HG02763 (cell line): ENCODE results near the gene RAMP2.
A peak's percentile ranks its signal among the peaks of the same experiment; 100 is the strongest.
"Not testable (repeated sequence)": the region's sequence is repeated elsewhere in the genome, so short reads cannot be mapped to it uniquely, and the experiment has no call there.

ENCODE experiments used
- ATAC-seq: cut with Tn5 transposase; IDR thresholded peaks from one replicate; pipeline ENCODE4 v1.9.1; 2021; ENCODE audit warnings: mild to moderate bottlenecking, moderate library complexity; ENCODE audit not compliant: unreplicated experiment

The RAMP2 gene

DNA sequence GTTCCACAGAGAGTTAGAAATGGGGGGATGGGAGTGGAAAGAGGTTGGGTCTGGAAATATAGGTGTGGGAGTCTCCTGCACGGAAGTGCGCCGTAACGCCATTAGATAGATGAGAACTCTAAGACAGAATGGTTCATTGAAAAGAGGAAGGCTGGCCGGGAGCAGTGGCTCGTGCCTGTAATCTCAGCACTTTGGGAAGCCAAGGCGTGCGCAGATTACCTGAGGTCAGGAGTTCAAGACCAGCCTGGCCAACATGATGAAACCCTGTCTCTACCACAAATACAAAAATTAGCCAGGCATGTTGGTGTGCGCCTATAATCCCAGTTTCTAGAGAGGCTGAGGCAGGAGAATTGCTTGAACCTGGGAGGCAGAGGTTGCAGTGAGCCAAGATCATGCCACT, 7.0 kb downstream of the RAMP2 start:
- not testable (repeated sequence) for ATAC-seq

- ATAC-seq, result not testable (repeated sequence)
These were observed 8.9 kb downstream of the RAMP2 start for GRCh38 chr17:42769964-42770363.

DNA sequence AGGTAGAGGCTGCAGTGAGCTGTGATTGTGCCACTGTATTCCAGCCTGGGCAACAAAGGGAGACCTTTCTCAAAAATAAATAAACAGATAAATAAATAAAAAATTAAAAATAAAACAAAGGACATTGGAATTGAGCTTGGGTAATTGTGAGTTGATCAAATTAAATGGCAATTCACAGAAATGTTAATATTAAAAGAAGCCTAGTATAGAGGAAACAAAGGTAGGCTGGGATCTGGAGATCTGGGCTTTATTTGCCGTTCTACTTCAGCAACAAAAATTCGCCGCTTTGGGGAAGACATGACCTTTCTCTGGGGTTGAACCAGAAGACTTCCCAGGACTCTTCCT, 11.9 kb downstream of the RAMP2 start:
- no peak for ATAC-seq

- ATAC-seq, result peak; percentile 90
These were observed 12.4 kb downstream of the RAMP2 start, which contains the start of gene VPS25 for GRCh38 chr17:42773290-42774035. Gene VPS25, plus strand, starts transcription at chr17:42773449. Its CDS starts 27 bp downstream, at chr17:42773476.

DNA sequence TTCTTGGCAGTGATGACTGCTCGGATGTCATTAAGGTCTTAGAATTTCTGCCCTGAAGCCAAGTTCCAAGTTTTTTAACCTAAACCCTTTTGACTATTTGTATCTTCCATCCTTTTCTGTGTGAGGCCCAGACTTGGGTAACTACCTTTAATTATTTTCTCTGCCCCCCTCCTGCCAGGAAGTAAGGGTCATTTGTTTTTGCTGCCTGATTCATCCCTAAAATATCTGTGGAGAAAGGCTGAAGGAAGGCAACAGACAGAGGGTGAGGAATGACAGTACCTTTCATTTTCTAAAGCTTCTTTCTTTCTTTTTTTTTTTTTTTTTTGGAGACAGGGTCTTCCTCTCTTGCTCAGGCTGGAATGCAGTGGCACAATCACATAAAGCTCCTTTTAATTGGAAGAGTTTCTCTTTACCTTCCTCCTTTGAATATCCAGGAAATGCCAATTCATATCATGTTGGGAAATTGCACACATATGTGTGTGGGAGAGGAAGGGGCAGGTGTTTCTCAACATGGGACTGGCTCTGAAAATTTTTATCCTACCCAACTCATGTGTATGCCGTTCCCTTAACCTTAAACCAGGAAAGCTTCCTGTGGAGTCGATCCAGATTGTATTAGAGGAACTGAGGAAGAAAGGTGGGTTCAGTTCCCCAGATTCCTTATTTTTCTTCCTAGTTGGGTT, 13.2 kb downstream of the RAMP2 start:
- no peak for ATAC-seq

DNA sequence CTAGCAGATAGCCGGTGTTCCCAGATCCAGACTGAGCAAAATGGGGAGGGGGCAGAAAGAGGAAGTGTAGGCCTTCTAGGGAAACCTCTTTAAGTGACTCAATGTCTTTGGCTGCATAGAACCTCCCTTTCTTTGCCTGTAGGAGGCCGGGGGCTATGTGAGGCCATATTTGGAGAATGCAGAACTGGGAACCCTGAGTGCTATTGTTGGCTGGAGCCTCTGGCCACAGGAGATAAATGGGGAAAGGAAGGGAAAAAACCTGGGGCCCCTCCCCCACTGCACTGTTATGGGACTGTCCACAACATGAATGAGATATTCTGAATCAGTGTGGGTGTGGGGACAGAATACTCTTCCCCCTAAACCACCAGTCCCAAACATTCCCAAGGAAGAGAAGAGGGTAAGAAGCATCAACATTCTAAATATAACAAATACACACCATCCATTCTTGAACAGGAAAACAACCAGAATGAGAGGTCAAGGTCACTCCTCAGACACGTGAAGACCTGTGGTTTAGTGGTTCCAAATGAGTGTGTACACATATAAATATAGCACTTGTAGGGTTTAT, 14.6 kb downstream of the RAMP2 start:
- ATAC-seq, result no peak

GRCh38 chr17:42778570-42778969, 17.5 kb downstream of the RAMP2 start:
- no peak for ATAC-seq

- no peak for ATAC-seq
These were observed 18.4 kb downstream of the RAMP2 start for GRCh38 chr17:42779304-42779935.

DNA sequence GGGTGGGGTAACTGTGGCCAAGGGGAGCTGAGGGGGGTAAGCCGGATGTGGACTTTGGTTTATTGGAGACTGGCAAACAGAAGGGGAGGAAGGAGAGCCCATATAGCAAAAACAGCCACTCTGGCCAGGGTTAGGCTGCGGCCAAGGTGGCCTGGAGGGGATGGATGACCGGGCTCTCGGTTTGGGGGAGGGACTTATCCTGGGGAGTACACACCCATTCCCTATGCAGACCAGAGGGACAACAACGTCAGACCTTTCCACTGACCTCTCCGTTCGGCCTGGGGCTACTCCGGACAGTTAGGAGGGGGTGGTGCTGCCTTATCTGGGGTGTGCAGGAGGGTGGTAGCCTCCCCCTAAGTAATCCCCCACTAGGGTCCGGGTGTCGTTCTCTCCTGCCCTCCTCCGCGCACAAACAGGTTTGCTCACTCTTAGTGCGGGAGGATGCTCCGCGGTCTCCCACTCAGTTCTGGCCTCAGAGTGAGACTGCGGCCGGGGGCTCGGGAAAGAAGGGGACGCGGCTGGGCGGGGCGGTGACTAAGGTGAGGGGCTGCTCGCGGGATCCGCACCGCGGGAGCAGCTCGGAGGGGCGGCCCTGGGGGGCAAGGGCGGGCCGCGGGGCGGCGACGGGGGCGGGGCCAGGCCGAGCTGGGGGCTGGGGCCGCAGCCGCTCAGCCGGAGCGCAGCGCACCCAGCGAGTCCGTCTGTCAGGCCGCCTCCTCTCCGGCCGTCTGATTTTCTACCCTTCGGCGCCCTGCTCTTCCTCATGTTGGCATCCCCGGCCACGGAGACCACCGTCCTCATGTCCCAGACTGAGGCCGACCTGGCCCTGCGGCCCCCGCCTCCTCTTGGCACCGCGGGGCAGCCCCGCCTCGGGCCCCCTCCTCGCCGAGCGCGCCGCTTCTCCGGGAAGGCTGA, 19.2 kb downstream of the RAMP2 start, which contains the start of gene WNK4:
WNK4 (plus strand) TSS at position 675 of the 915 bp plus-strand sequence; CDS start at position 764, 89 bp downstream.
- no peak for ATAC-seq

GRCh38 chr17:42780851-42781638, 20.0 kb downstream of the RAMP2 start:
- no peak for ATAC-seq

DNA sequence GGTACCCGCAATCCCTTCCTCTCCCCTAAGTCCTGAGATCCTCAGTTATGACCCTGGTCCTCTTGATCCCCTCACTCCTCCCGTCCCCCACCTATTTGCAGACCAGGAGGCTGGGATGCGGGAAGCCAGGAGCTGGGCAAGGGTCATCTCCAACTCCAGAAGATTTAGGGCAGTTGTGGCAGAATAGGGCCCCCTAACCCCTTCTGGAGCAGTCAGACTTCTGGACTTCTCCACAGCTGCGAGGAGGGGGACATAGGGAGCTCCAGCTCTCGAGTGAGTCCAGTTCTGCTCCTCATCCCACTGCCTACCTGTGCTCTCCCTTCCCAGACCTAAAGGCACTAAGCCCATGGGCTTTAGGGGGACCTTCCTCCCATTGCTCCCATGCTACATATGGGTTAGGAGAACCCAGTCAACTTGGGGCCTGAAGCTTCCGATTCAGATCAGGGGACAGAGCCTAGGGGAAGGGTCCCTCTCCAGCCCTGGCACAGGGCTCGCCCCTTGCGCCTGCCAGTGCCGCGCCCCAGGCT, 20.7 kb downstream of the RAMP2 start:
- ATAC-seq, result no peak

- ATAC-seq, result no peak
These were observed 21.4 kb downstream of the RAMP2 start for GRCh38 chr17:42782166-42783061.

DNA sequence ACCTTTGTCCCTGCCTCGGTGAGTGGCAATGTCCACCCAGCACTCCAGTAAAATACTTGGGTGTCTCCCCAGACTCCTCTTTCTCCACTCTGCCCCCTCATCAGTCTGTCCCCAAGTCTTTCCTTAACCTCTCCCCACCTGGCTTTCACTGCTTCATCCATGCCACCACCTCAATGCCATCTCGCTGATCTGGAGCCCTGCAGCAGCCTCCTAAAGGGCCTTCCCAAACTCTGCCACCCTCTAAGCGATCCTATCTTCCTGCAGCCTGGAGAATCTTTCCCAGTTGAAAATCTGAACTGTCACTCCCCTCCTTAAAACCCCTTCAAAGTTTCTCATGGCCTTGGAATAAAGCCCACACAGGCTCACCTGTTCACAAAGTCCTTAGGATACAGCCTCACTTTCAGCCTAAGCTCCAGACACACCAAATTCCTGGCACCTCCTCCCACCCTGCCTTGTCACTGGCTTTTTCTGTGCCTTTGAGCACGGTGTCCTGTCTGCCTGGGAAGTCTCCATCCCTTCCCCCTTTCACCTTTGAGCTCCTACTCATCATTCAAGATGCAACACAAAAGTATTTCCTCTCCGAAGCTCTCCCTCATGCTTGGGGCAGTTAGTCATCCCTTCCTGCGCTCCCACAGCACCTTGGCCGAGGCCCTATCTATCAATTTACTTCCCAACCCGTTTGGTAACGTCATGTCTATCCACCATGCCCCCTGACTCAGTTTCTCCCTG, 22.2 kb downstream of the RAMP2 start:
- ATAC-seq, result no peak

GRCh38 chr17:42783791-42784138, 22.7 kb downstream of the RAMP2 start:
- no peak for ATAC-seq

- no peak for ATAC-seq
These were observed 23.4 kb downstream of the RAMP2 start for GRCh38 chr17:42784409-42784808.

- ATAC-seq, result no peak
These were observed 24.0 kb downstream of the RAMP2 start for GRCh38 chr17:42784811-42785592.

DNA sequence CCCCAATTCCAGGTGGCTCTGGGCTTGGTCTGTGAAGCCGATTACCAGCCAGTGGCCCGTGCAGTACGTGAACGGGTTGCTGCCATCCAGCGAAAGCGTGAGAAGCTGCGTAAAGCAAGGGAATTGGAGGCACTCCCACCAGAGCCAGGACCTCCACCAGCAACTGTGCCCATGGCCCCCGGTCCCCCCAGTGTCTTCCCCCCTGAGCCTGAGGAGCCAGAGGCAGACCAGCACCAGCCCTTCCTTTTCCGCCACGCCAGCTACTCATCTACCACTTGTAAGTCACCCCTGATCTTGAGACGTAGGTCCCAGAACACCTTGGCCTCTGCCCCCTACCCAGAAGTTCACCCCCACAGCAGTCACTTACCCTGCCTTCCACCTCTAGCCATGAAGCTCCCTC, 26.2 kb downstream of the RAMP2 start:
- no peak for ATAC-seq
